ENCODE results near the gene RAB13.
"Not testable (repeated sequence)": the region's sequence is repeated elsewhere in the genome, so short reads cannot be mapped to it uniquely, and the experiment has no call there.

The RAB13 gene

DNA sequence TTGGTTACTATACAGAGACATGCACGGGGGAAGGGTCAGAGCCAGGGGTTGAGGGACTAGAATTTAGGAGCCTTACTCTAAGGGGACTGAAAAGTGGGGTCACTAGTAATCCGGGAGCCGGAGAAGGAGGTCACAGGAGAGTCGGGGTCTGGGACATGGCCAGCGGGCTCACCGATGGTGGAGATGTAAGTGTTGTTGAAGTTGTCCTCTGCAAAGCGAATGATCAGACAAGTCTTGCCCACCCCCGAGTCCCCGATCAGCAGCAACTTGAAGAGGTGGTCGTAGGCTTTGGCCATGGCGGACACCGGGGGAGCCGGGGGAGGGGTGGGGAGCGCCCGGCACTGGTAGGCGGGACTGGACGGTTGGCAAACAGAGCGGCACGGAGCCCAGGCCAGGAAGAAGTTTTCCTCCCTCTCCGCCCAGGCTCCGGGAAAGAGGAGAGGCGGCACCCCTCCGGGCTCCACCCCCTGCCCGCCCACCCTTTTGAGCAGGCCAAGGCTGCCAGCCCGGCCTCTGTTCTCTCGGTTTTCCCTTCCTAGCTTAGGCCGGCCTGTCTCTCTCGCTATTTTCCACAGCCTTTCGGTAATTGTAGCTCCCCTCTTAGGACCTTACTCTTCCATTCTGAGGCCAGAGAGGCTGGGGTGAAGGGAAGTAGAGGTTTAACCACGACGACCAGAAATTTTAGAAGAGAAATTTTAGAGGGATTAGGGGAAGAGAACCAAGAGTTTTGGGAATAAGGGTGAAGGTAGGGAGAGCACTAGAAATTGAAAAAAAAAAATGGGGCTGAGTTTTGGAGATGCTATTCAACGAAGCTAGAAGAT is at the start of gene RAB13:
RAB13 (minus strand) TSS at position 399 of the 821 bp plus-strand sequence; CDS start at position 296, 103 bp downstream.
- in situ Hi-C loops (cut with HindIII; ENCODE audit: low sequenced_read_pairs), result no loop called here

DNA sequence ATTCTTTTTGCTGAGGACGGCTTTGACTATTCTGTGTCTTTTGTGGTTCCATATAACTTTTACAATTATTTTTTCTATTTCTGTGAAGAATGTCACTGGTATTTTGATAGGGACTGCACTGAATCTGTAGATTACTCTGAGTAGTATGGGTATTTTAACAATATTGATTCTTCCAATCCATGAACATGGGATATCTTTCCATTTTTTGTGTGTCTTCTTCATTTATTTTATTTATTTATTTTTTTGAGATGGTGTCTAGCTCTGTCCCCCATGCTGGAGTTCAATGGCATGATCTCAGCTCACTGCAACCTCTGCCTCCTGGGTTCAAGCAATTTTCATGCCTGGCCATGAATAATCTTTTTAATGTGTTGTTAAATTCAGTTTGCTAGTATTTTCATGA is 47.6 kb upstream of the RAB13 start:
- in situ Hi-C loops (cut with HindIII; ENCODE audit: low sequenced_read_pairs), result not testable (repeated sequence)

DNA sequence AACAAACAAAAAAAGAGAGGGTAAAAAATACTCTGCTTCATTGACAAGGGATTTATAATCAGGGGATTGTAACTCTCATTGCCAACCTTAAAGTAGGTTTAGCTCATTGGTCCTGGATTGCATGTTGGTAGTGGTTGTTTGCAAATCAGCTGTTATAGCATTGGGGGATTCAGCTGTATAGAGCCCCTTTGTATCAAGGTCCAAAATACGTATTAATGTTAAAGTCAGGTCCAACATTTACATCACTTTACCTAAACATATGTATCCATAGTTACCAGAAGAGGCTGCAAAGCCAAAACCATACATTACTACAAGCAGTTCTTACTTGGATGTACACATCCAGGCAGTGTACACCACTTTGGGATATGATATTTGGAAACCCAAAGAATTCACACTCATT is 33.8 kb upstream of the RAB13 start:
- in situ Hi-C loops (cut with HindIII; ENCODE audit: low sequenced_read_pairs), result loop anchor here (5.0 kb wide), 1 partner anchor 117 kb away; no protein-coding TSS in a partner anchor

DNA sequence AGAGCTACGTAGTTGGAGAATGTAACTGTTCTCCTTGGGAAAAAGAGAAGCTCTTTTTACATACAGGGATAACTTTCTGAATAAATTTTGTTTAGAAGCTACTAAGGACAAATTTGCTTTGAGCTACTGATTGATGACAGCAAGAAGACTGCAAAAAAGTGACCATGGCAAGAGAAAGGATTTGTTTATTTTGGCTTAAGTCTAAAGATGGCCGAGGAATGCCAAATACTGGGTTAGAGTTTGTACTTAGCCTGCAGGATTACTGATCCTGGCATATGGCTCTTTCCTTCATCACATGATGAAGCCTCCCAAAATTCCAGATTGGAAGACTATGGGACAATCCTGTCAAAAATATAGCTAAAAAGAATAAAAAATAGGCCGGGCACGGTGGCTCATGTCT is 33.1 kb upstream of the RAB13 start:
- in situ Hi-C loops (cut with HindIII; ENCODE audit: low sequenced_read_pairs), result no loop called here

DNA sequence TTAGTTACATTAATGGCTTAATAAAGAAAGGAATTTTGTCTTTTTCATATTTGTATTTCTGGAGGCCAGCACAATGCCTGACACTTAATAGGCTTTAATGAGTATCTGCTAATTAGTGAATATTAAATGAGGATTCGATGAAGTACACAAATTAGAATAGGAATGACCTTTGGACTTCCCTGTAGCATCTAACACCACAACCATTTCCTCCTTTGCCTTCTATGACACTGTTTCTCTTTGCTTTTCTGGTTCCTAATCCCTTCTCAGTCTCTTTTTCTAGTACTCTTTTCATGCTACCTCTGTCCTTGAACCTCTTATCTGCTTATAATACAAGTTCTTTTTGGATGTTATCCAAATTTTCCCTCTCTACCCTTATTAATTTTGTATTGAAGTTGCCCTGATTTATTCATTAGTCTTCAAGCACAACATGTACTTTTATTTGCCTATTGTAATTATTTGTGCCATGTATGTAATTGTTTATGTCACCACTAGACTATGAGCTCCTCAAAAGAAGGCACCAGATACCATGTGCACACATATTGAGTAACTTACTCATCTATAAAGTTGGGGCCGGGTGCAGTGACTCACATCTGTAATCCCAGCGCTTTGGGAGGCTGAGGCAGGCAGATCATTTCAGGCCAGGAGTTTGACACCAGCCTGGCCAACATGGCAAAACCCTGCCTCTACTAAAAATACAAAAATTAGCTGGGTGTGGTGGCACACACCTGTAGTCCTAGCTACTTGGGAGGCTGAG is 28.2 kb upstream of the RAB13 start:
- in situ Hi-C loops (cut with HindIII; ENCODE audit: low sequenced_read_pairs), result no loop called here

DNA sequence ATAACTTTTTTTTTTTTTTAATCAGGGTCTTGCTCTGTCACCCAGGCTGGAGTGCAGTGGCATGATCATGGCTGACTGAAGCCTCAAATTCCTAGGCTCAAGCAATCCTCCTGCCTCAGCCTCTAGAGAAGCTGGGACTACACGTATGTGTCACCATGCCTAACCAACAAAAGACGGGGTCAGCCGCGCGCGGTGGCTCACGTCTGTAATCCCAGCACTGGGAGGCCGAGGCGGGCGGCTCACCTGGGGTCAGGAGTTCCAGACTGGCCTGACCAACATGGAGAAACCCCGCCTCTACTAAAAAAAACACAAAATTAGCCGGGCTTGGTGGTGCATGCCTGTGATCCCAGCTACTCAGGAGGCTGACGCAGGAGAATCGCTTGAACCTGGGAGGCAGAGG is 26.4 kb upstream of the RAB13 start:
- in situ Hi-C loops (cut with HindIII; ENCODE audit: low sequenced_read_pairs), result not testable (repeated sequence)

DNA sequence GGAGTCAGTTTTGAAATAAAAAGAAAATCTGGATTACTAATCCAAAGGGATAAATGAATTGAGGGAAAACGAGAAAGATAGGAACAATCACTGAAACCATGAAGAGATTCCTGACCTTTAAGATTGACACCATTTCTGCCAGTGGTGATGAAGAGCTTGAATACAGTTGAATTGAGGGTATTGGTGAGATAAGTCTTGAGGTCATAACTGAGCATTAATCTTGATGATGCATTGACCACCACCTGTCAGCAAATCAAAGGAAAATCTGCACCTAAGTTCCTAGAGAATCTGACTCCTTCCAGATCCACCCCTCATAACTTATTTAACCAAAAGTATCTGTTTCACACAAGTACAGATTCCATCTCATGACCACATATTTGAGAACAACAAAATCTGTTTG is 26.0 kb upstream of the RAB13 start:
- in situ Hi-C loops (cut with HindIII; ENCODE audit: low sequenced_read_pairs), result no loop called here

DNA sequence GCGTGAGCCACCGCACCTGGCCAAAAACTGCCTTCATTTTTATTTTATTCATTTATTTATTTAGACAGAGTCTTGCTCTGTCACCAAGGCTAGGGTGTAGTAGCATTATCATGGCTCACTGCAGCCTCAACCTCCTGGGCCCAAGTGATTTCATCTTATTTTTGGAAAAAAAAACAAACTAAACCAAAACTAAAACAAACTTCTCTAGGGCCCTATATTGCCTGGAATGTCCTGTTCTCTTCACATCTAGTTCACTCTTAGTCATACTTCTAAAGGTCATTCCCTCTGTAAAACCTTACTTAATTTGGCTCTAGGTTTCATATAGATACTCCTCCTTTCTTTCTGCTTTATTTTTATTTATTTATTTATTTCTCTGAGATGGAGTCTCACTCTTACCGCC is 20.0 kb upstream of the RAB13 start:
- in situ Hi-C loops (cut with HindIII; ENCODE audit: low sequenced_read_pairs), result no loop called here

DNA sequence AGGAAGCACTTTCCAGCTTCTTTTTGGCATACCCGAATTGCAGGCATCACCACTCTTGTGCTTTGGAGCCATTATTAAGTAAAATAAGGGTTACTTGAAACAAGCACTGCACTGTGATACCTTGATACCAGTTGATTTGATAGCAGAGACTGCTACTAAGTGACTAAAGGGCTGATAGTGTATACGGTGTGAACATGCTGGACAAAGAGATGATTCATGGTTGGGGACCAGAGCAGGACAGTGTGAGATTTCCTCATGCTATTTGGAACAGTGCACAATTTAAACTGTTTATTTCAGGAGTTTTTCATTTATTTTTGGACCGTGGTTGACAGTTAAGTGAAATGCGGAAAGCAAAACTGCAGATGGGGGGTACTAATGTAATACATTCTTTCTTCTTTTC is 14.3 kb upstream of the RAB13 start:
- in situ Hi-C loops (cut with HindIII; ENCODE audit: low sequenced_read_pairs), result no loop called here

DNA sequence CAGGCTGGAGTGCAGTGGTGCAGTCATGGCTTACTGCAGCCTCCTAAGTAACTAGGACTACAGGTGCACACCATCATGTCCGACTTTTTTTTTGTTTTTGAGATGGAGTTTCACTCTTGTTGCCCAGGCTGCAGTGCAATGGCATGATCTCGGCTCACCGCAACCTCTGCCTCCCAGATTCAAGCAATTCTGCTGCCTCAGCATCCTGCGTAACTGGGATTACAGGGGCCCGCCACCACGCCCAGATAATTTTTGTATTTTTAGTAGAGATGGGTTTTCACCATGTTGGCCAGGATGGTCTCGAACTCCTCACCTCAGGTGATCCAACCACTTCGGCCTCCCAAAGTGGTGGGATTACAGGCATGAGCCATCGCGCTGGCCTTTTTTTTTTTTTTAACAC is 10.7 kb upstream of the RAB13 start:
- in situ Hi-C loops (cut with HindIII; ENCODE audit: low sequenced_read_pairs), result not testable (repeated sequence)

DNA sequence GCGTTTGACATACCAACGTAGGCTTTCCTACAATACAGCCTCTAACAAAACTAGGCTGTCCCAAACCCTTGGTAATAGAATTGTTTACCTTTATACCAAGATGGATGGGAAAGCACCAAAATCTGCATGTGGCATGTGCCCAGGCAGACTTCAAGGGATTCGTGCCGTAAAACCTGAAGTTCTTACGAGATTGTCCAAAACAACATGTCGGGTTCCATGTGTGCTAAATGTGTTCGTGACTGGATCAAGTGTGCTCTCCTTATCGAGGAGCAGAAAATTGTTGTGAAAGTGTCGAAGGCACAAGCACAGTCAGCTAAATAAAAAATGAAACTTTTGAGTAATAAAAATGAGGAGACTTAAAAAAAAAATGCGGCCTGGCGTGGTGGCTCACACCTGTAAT is 9.5 kb upstream of the RAB13 start:
- in situ Hi-C loops (cut with HindIII; ENCODE audit: low sequenced_read_pairs), result no loop called here

DNA sequence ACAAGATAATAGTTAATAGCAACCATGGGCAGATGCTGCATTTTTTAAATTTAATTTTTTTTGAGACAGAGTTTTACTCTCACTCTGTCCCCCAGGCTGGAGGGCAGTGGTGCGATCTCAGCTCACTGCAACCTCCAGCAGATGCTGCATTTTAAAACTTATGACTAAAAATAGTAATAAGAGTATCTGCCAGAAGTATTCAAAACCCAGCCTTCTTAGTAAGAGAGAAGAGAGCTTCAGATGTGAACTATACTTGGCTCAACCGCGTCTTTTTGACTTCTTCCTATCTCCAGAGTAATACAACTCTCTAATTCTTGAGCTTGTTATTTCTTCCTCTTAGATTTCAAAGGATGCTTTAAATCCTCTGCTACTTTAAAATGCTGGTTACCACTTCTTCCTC is 9.1 kb upstream of the RAB13 start:
- in situ Hi-C loops (cut with HindIII; ENCODE audit: low sequenced_read_pairs), result no loop called here

DNA sequence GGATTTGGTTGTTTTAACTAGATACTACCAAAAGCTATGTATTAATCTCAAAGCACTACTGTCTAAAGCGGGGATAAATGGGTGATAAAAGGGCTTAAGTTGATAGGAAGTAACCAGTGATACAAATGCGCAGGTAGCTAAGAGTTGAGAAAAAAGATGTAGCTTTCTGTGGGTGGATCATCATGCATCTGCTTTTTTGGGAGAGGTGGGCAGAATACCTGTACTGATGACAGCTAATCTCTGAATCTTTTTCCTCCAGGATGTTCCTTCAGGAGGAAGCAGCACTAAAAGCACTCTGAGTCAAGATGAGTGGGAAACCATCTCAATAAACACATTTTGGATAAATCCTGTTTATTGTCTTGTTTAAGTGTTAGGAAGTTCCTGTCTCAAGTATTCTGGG is 5.7 kb upstream of the RAB13 start:
- in situ Hi-C loops (cut with HindIII; ENCODE audit: low sequenced_read_pairs), result no loop called here

DNA sequence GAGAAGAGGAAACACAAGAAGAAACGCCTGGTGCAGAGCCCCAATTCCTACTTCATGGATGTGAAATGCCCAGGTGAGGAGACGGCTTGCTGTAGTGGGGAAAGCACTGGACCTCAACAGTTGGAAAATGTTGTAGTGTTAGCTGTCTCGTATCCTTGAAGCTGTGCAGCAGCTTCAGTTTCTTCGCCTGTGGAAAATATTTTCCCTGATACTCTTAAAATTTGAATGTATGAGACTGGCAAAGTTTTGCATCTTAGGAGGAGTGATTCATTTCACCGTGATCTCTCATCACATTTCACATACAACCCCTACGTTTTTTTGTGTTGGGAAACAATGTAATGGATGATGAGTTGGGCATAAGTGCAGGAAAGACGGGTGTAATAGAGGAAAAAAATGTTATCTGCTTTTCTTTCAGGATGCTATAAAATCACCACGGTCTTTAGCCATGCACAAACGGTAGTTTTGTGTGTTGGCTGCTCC is 5.1 kb upstream of the RAB13 start:
- in situ Hi-C loops (cut with HindIII; ENCODE audit: low sequenced_read_pairs), result no loop called here

DNA sequence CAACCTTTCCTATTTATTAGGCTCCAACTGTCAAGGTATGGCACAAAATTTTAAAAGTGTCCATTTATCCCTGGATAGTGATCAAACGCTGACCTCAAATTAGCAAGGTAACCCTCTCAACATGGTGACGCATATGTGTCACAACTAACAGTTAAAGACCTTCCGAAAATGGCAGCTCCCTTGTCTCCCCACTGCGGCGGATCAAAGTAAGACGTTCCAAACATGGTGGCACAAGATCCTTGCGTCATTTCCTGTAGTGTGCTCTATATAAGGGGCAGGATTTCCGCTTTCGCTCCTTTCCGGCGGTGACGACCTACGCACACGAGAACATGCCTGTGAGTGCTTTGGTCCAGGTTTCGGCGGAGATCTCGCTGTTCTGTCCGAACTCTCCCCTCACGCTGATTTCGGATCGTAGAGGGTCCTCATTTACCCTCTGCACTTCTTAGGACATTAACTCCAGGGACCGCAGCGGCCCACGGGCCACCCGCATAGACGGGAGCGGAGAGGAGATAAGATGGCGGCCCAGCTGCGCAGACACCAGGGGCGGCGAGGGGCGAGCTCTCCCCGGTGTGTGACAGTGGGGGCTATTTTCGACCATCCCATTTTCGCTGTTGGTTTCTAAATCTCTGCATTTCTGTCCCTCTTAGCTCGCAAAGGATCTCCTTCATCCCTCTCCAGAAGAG is 4.5 kb upstream of the RAB13 start, which contains the start of gene RPS27:
RPS27 (plus strand) TSS at position 295 of the 683 bp plus-strand sequence; CDS start at position 330, 35 bp downstream.
- in situ Hi-C loops (cut with HindIII; ENCODE audit: low sequenced_read_pairs), result no loop called here

DNA sequence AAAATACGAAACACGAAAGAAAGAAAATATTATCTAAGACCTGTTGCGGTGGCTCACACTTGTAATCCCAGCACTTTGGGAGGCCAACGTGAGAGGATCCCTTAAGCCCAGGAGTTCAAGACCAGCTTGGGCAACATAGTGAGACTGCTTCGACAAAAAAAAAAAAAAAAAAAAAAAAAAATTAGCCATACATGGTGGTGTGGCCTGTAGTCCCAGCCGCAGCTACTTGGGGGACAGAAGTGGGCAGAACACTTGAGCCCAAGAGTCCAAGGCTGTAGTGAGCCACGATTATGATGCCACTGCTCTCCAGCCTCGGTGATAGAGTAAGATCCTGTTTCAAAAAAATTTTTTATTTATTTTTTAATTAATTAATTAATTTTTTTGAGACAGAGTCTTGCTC is 1.5 kb upstream of the RAB13 start:
- in situ Hi-C loops (cut with HindIII; ENCODE audit: low sequenced_read_pairs), result no loop called here

DNA sequence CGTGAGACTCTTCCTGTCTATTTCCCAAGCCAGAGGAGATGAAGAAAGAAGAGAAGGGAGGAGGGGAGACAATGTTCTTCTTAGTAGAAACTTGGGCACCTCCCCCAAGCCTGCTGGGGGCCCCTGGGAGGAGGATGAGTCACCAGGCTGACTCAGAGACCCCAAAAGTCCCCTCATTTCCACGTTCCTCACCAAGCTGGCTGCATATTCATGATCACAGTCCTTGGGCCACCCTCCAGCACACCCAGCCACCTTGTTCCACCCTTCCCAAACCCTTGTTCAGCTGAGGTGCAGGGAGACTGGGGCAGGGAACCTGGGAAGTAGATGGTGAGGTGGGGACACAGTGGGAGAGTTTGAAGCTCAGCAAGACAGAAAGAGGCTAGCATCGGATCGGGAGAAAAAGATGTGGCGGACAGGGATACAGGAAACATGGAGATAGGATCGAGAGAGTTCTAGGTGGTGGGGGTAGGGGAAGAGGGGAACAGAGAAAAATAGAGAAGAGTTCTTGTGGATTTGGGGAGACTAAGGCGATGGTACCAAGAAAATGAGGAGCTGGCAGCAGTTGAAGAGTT is 712 bp downstream of the RAB13 start:
- in situ Hi-C loops (cut with HindIII; ENCODE audit: low sequenced_read_pairs), result no loop called here

DNA sequence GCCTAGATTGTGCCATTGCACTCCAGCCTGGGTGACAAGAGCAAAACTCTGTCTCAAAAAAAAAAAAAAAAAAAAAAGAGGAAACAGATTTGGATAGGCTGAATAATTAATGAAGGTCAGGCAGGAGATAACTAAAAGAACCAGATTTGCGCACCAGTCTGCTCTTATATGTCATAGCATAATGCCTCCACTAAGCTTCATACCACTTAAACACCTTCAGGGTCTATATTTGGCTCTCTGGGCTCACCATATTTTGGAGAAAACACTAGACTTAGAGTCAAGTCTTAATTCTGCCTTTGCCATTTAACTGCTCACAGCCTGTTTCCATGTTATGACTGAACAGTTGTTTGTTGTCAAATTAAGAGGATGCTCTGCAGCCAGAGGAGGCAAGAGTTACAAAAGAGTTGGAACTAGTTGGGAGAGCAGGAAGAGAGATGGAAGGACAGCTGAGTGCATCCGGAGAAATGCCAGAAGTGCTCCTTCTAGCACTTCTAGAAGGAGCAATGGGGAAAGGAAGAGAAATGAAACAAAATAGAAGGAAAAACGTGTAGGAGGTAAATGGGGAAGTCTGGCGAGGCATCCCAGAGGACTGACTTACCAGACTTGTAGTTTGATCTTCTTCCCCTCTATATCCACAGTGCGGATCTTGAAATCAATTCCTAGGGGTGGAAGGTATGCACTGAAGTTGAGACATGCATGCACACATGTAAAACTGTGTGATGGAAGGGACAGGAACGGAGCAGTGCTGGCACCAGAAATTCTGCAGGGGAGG is 1.8 kb downstream of the RAB13 start:
- in situ Hi-C loops (cut with HindIII; ENCODE audit: low sequenced_read_pairs), result no loop called here

DNA sequence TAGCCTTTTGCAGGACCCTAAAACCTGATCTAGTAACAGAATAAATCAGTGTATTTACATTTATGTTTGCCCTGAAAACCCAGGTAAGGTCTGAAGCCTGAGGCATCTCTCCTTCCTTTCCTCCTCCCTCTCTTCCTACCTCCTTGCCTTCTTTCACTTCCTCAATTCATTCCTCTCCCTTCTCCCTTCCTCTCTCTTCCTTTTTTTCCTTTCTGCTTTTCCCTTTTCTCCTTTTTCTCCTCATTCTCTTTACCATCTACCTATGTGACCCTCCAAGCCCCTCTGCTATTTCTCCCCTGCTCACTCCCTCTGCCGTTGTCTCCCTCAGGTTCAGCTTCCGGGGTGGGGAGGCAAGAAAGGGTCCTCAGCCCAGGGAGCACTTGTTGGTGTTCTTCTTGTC is 4.4 kb downstream of the RAB13 start:
- in situ Hi-C loops (cut with HindIII; ENCODE audit: low sequenced_read_pairs), result not testable (repeated sequence)

DNA sequence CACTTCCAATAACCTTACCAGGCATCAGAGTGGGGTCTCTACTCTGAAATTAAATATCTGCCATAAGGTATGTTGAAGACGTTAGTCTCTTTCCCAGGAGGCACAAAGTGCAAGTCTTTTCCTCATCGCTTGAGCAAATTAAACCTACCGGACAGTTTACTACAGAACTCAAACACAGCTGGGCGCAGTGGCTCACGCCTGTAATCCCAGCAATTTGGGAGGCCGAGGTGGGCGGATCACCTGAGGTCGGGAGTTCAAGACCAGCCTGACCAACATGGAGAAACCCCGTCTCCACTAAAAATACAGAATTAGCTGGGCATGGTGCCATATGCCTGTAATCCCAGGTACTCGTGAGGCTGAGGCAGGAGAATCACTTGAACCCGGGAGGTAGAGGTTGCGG is 7.0 kb downstream of the RAB13 start:
- in situ Hi-C loops (cut with HindIII; ENCODE audit: low sequenced_read_pairs), result not testable (repeated sequence)

All from endothelial cell of hepatic sinusoid (primary cell).